OCI-LY7 (cell line): ENCODE results near the gene RFFL.

Experiments
- CTCF ChIP-seq: fragments of 200-600 bp; sonication (generic); conservative IDR thresholded peaks from 2 replicates; pipeline ENCODE4 v1.5.1; 2014; ENCODE audit warnings: mild to moderate bottlenecking, antibody characterized with exemption, low read length, moderate library complexity, mixed read lengths
- EZH2phosphoT487 ChIP-seq: fragments of 200-600 bp; sonication (generic); IDR thresholded peaks from 2 replicates; pipeline ENCODE4 v1.6.1; 2018; ENCODE audit warnings: low read depth, borderline replicate concordance, mild to moderate bottlenecking, mixed run types, antibody characterized with exemption, low read length, moderate library complexity, mixed read lengths

- TF ChIP-seq CTCF (no peak), EZH2phosphoT487 (no peak)
Observed at GRCh38 chr17:35022536-35023063, 40.9 kb downstream of the RFFL start.
